Measurements from ENCODE around the gene TMEM135.

DNA sequence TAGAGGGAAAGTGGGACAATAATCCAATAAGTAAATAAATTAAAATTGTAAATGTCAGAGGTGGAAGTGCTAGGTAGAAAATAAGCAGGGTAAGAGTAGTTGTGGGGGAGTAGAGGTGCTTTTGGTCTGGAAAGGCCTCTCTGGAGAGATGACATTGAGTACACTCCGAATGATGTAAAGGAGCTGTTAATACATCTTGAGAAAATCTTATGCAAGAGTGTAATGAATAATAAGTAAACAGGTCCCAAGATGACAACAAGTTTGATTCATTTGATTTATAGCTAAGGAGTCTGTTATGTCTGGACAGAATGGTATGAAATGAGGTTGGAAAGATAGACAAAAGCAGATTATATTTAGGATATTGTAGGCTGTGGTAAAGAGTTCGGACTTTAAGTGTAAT, 87.5 kb downstream of the TMEM135 start:
- TF ChIP-seq, protein P1, sequence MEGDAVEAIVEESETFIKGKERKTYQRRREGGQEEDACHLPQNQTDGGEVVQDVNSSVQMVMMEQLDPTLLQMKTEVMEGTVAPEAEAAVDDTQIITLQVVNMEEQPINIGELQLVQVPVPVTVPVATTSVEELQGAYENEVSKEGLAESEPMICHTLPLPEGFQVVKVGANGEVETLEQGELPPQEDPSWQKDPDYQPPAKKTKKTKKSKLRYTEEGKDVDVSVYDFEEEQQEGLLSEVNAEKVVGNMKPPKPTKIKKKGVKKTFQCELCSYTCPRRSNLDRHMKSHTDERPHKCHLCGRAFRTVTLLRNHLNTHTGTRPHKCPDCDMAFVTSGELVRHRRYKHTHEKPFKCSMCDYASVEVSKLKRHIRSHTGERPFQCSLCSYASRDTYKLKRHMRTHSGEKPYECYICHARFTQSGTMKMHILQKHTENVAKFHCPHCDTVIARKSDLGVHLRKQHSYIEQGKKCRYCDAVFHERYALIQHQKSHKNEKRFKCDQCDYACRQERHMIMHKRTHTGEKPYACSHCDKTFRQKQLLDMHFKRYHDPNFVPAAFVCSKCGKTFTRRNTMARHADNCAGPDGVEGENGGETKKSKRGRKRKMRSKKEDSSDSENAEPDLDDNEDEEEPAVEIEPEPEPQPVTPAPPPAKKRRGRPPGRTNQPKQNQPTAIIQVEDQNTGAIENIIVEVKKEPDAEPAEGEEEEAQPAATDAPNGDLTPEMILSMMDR (IDR thresholded peaks at IDR 0.05), result no peak
- TF ChIP-seq, protein P2, sequence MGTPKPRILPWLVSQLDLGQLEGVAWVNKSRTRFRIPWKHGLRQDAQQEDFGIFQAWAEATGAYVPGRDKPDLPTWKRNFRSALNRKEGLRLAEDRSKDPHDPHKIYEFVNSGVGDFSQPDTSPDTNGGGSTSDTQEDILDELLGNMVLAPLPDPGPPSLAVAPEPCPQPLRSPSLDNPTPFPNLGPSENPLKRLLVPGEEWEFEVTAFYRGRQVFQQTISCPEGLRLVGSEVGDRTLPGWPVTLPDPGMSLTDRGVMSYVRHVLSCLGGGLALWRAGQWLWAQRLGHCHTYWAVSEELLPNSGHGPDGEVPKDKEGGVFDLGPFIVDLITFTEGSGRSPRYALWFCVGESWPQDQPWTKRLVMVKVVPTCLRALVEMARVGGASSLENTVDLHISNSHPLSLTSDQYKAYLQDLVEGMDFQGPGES (IDR thresholded peaks at IDR 0.05; ENCODE audit: low read depth, low read length), result no peak
- TF ChIP-seq, protein P3, sequence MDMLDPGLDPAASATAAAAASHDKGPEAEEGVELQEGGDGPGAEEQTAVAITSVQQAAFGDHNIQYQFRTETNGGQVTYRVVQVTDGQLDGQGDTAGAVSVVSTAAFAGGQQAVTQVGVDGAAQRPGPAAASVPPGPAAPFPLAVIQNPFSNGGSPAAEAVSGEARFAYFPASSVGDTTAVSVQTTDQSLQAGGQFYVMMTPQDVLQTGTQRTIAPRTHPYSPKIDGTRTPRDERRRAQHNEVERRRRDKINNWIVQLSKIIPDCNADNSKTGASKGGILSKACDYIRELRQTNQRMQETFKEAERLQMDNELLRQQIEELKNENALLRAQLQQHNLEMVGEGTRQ (IDR thresholded peaks at IDR 0.05; ENCODE audit: borderline replicate concordance, low read depth, low read length), result no peak
- TF ChIP-seq MXI1 (IDR thresholded peaks at IDR 0.05; ENCODE audit: low read depth, low read length) (no peak), TAF1 (IDR thresholded peaks at IDR 0.05; ENCODE audit: borderline replicate concordance, low read depth, low read length) (no peak), YY1 (IDR thresholded peaks at IDR 0.05; ENCODE audit: low read depth) (no peak), SIN3A (IDR thresholded peaks at IDR 0.05; ENCODE audit: borderline replicate concordance, low read depth, low read length) (no peak), EZH2phosphoT487 (IDR thresholded peaks at IDR 0.05; ENCODE audit: borderline replicate concordance, low read depth) (no peak), FOXM1 (IDR thresholded peaks at IDR 0.05; ENCODE audit: low read depth) (no peak), POLR2AphosphoS5 (IDR thresholded peaks at IDR 0.05; ENCODE audit: low read depth, low read length) (no peak), NRF1 (IDR thresholded peaks at IDR 0.05; ENCODE audit: low read depth, low read length) (no peak)
- TF ChIP-seq, protein P4, sequence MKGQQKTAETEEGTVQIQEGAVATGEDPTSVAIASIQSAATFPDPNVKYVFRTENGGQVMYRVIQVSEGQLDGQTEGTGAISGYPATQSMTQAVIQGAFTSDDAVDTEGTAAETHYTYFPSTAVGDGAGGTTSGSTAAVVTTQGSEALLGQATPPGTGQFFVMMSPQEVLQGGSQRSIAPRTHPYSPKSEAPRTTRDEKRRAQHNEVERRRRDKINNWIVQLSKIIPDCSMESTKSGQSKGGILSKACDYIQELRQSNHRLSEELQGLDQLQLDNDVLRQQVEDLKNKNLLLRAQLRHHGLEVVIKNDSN (IDR thresholded peaks at IDR 0.05; ENCODE audit: borderline replicate concordance, low read depth), result no peak

Data from SK-N-SH (cell line).